Liver (tissue), 9 donors: Measurements from ENCODE around the gene ATP11B. TPM values are rescaled to one million over a fixed set of nuclear protein-coding genes. Genes with fewer than 3 reads are reported as not detected.

Source experiments
- DNase-seq: peaks from one replicate; pipeline ENCODE4 v3.0.0-alpha.2; 2017; ENCODE audit warnings: low spot score
- H3K27ac ChIP-seq, 2 donors: one replicate each; pipeline ENCODE4 v1.7.0; 2013; ENCODE audit warnings: inconsistent platforms in 2 of 2, low read length in 2 of 2, control low read depth in 1 of 2, low read depth in 1 of 2, mild to moderate bottlenecking in 1 of 2
- H3K27me3 ChIP-seq, 4 donors: one replicate each; pipeline versions ENCODE4 v1.6.1 to v1.7.0; 2013; ENCODE audit warnings: low read length in 3 of 4, inconsistent platforms in 1 of 4, mild to moderate bottlenecking in 1 of 4, moderate library complexity in 1 of 4; ENCODE audit not compliant: control insufficient read depth in 4 of 4, insufficient read depth in 4 of 4
- H3K36me3 ChIP-seq, 4 donors: one replicate each; pipeline versions ENCODE4 v1.6.1 to v1.7.0; 2013; ENCODE audit warnings: low read length in 3 of 4, mild to moderate bottlenecking in 3 of 4, low read depth in 1 of 4, moderate library complexity in 1 of 4; ENCODE audit not compliant: control insufficient read depth in 4 of 4, insufficient read depth in 3 of 4
- H3K4me1 ChIP-seq, 4 donors: one replicate each; pipeline versions ENCODE4 v1.6.1 to v1.7.0; 2013; ENCODE audit warnings: low read length in 3 of 4, mild to moderate bottlenecking in 3 of 4, moderate library complexity in 1 of 4; ENCODE audit not compliant: control insufficient read depth in 4 of 4, insufficient read depth in 4 of 4
- H3K4me3 ChIP-seq, 3 donors: one replicate each; pipeline versions ENCODE4 v1.6.1 to v1.7.0; 2013; ENCODE audit warnings: low read length in 3 of 3, control low read depth in 1 of 3, low read depth in 1 of 3, mild to moderate bottlenecking in 1 of 3
- H3K9ac ChIP-seq, 2 donors: one replicate each; pipeline ENCODE4 v1.7.0; 2013; ENCODE audit warnings: low read length in 2 of 2, mild to moderate bottlenecking in 2 of 2, moderate library complexity in 2 of 2, control low read depth in 1 of 2, low read depth in 1 of 2
- H3K9me3 ChIP-seq, 4 donors: one replicate each; pipeline versions ENCODE4 v1.6.1 to v1.7.0; 2013; ENCODE audit warnings: low read length in 3 of 4; ENCODE audit not compliant: control insufficient read depth in 4 of 4
- EGR1 ChIP-seq, 2 donors: IDR thresholded peaks; 2 replicates each; pipeline ENCODE4 v1.6.1; 2016 to 2018; ENCODE audit warnings: antibody characterized with exemption in 2 of 2, low read depth in 2 of 2
- FOXA1 ChIP-seq: IDR thresholded peaks from 2 replicates; pipeline ENCODE4 v1.6.1; 2016; ENCODE audit warnings: antibody characterized with exemption
- FOXA2 ChIP-seq: IDR thresholded peaks from 2 replicates; pipeline ENCODE4 v1.6.1; 2016; ENCODE audit warnings: antibody characterized with exemption
- GABPA ChIP-seq, 2 donors: IDR thresholded peaks in 1 of 2; conservative IDR thresholded peaks in 1 of 2; 2 replicates each; pipeline ENCODE4 v1.6.1; 2016; ENCODE audit warnings: antibody characterized with exemption in 2 of 2, mild to moderate bottlenecking in 1 of 2, moderate library complexity in 1 of 2
- HNF4A ChIP-seq, 2 donors: conservative IDR thresholded peaks; 2 replicates each; pipeline ENCODE4 v1.6.1; 2016; ENCODE audit warnings: antibody characterized with exemption in 2 of 2, mild to moderate bottlenecking in 2 of 2
- HNF4G ChIP-seq: IDR thresholded peaks from 2 replicates; pipeline ENCODE4 v1.6.1; 2016; ENCODE audit warnings: antibody characterized with exemption
- JUND ChIP-seq, 2 donors: IDR thresholded peaks; 2 replicates each; pipeline ENCODE4 v1.6.1; 2016; ENCODE audit warnings: antibody characterized with exemption in 2 of 2
- NR2F2 ChIP-seq: IDR thresholded peaks from 2 replicates; pipeline ENCODE4 v1.6.1; 2016; ENCODE audit warnings: antibody characterized with exemption
- RAD21 ChIP-seq, 2 donors: IDR thresholded peaks; 2 replicates each; pipeline ENCODE4 v1.6.1; 2016; ENCODE audit warnings: antibody characterized with exemption in 2 of 2, mild to moderate bottlenecking in 2 of 2
- RXRA ChIP-seq, 2 donors: IDR thresholded peaks; 2 replicates each; pipeline ENCODE4 v1.6.1; 2017 to 2018; ENCODE audit warnings: antibody characterized with exemption in 2 of 2, mild to moderate bottlenecking in 1 of 2
- SP1 ChIP-seq: IDR thresholded peaks from 2 replicates; pipeline ENCODE4 v1.6.1; 2018; ENCODE audit warnings: antibody characterized with exemption, mild to moderate bottlenecking
- TAF1 ChIP-seq: conservative IDR thresholded peaks from 2 replicates; pipeline ENCODE4 v1.6.1; 2016; ENCODE audit warnings: antibody characterized with exemption, mild to moderate bottlenecking
- YY1 ChIP-seq: IDR thresholded peaks from 2 replicates; pipeline ENCODE4 v1.6.1; 2016; ENCODE audit warnings: antibody characterized with exemption, mild to moderate bottlenecking
- WGBS: extraction: QIAGEN DNeasy Blood & Tissue Kit; methylation state at CpG from one replicate; pipeline ENCODE4 v1.1.7; 2013; 5-methylcytosine and 5-hydroxymethylcytosine counted together
- polyA plus RNA-seq, 2 donors: library from polyadenylated mRNA; stranded (reverse) in 1 of 2; unstranded in 1 of 2; fragments of 200-250 nt in 1 of 2; fragments of >200 nt in 1 of 2; fragmentation: Nextera tagmentation in 1 of 2; extraction: Ambion mirVana in 1 of 2; gene quantifications; one replicate each; pipeline versions ENCODE4 v1.2.1 to v1.2.3, GENCODE V29; 2013 to 2015
- total RNA-seq, 2 donors: library from RNA; depleted of rRNA; stranded (reverse); fragments of >200 nt; gene quantifications; one replicate each; pipeline ENCODE4 v1.2.3, GENCODE V29; 2014
- TF ChIP-seq, protein P1 (sequence below): IDR thresholded peaks from 2 replicates; pipeline ENCODE4 v1.6.1; 2016; ENCODE audit warnings: antibody characterized with exemption
- TF ChIP-seq, protein P2 (sequence below): IDR thresholded peaks from 2 replicates; pipeline ENCODE4 v1.6.1; 2016; ENCODE audit warnings: antibody characterized with exemption
- TF ChIP-seq, protein P3 (sequence below): fragments of 150-350 bp; IDR thresholded peaks from 2 replicates; pipeline ENCODE4 v1.5.1; 2017; ENCODE audit warnings: improper control_type of control experiment, low read depth, low read length; ENCODE audit not compliant: missing input control
- TF ChIP-seq, protein P4 (sequence below): IDR thresholded peaks from 2 replicates; pipeline ENCODE4 v1.6.1; 2016; ENCODE audit warnings: antibody characterized with exemption
- donor health status: healthy.
- donor health status: healthy.
- donor health status: healthy.
- donor health status: healthy.
- donor health status: healthy.

Gene ATP11B
- total and polyA plus RNA-seq, 4 donors = 5.9 to 49.6 (median 19.0) TPM

DNA sequence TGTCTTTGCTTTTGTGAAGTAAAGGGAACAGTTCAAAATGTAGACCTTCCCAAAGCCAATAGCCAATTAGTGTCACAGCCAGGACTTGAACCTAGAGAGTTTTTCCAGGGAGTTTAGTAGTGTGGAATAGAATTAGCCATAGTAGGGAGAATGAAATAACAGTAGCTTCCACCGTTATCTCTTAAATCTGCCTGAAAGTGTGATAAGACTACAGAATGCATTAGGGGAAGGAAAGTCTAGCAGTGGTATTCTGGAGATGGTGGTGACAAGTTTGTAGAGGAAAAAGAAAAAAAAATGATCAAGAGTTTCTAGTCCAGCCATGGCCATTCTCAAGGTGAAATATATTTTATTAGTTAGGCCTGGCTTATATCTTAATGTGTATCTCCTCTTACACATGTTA lies 13.8 kb downstream of the ATP11B start:
- no peak overlapping the region for H3K27ac ChIP-seq
- H3K4me1 ChIP-seq = peaks cover 0 to 6% (median 0%) of the 10 kb centered on the region in 4 donors
- WGBS = 96% methylated on average over 1 of the region's 1 CpG

DNA sequence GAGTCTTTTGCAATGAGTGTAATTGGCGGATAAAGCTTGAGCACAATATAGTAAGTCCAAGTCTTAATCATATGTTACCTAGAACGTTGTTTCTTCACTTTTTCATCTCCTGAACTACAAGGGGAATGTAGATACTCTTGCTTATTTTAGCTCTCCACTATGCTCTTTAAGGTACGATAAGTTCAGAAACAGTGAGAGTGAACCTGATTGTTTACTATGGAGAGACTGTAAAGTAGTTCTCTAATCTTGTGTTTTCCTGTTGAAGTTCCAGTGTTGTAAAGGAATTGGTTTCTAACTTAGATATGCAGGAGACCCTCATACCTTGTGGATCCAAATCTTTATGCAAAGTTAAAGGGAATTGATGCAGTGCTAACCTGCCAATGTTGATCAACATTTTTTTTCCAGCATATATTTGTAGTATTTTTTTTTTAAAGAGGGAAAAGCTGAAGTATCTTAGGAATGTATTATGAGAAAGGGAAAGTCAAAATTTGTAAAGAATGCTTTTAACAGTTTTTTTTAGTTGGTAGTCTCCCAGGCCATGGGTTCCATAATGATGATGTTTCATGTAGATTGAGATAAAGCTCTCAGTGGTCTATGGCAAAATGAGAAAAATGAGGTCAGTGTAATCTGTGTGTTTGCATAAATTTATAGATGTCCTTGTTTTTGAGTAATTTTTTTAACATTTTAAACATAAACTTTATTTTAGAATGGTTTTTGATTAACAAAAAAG lies 14.9 kb downstream of the ATP11B start:
- Histone ChIP-seq H3K9me3 (no peaks in the 10 kb centered on the region), H3K4me3 (no peak overlapping the region), H3K4me1 (peaks cover 0 to 2% (median 0%) of the 10 kb centered on the region in 4 donors), H3K27me3 (no peaks in the 10 kb centered on the region), H3K27ac (no peak overlapping the region), H3K9ac (no peak overlapping the region), H3K36me3 (no peaks in the 10 kb centered on the region)
- TF ChIP-seq, protein P1, sequence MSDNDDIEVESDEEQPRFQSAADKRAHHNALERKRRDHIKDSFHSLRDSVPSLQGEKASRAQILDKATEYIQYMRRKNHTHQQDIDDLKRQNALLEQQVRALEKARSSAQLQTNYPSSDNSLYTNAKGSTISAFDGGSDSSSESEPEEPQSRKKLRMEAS = no peak
- no peak for TF ChIP-seq FOXA1
- TF ChIP-seq RXRA (IDR thresholded peaks at IDR 0.05) = no peak
- no peak for TF ChIP-seq NR2F2
- 73% methylated on average over 3 of the region's 3 CpGs for WGBS
- DNase-seq = no peak

More for the DNA sequence above, 13.8 kb downstream of the ATP11B start:
- Histone ChIP-seq H3K36me3 (no peaks in the 10 kb centered on the region), H3K27me3 (no peaks in the 10 kb centered on the region), H3K4me3 (no peak overlapping the region), H3K9me3 (no peaks in the 10 kb centered on the region), H3K9ac (no peak overlapping the region)
- DNase-seq = no peak
- TF ChIP-seq HNF4G (no peak), NR2F2 (no peak), JUND (IDR thresholded peaks at IDR 0.05) (no peak), EGR1 (IDR thresholded peaks at IDR 0.05; ENCODE audit: low read depth in 2 of 2) (no peak), RXRA (IDR thresholded peaks at IDR 0.05) (no peak), FOXA2 (no peak), TAF1 (no peak), YY1 (no peak)
- TF ChIP-seq, protein P2, sequence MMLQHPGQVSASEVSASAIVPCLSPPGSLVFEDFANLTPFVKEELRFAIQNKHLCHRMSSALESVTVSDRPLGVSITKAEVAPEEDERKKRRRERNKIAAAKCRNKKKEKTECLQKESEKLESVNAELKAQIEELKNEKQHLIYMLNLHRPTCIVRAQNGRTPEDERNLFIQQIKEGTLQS = no peak

DNA sequence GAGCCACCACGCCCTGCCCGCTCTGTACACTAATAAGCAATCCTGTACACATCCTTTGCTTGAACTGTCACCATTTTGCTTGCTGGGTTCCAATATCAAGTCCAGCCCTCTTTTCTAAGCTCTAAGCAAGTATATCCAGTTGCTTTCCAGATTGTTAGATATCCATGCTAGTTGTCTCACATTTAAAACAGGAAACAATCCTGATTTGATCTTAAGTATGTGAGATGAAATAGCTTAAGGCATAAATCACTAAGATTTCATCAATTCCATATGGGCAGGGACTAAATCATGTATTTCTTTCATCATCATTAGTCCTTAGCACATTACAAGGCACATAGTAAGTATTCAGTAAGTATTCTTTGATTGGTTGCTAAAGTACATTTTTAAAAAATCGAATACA lies 16.2 kb downstream of the ATP11B start:
- peaks cover 0 to 2% (median under 1%) of the 10 kb centered on the region in 4 donors for H3K4me1 ChIP-seq
- no peak overlapping the region for H3K27ac ChIP-seq
- no peaks in the 10 kb centered on the region for H3K36me3 ChIP-seq
- no peak for DNase-seq
- no peak overlapping the region for H3K9ac ChIP-seq
- TF ChIP-seq HNF4A (conservative IDR thresholded peaks at IDR 0.05) (no peak), RXRA (IDR thresholded peaks at IDR 0.05) (no peak), SP1 (no peak), GABPA (IDR thresholded peaks at IDR 0.05 in 1 of 2, conservative IDR thresholded peaks at IDR 0.05 in 1 of 2) (no peak), HNF4G (no peak), FOXA2 (no peak), RAD21 (IDR thresholded peaks at IDR 0.05) (no peak), EGR1 (IDR thresholded peaks at IDR 0.05; ENCODE audit: low read depth in 2 of 2) (no peak), JUND (IDR thresholded peaks at IDR 0.05) (no peak), NR2F2 (no peak), YY1 (no peak)
- TF ChIP-seq, protein P3, sequence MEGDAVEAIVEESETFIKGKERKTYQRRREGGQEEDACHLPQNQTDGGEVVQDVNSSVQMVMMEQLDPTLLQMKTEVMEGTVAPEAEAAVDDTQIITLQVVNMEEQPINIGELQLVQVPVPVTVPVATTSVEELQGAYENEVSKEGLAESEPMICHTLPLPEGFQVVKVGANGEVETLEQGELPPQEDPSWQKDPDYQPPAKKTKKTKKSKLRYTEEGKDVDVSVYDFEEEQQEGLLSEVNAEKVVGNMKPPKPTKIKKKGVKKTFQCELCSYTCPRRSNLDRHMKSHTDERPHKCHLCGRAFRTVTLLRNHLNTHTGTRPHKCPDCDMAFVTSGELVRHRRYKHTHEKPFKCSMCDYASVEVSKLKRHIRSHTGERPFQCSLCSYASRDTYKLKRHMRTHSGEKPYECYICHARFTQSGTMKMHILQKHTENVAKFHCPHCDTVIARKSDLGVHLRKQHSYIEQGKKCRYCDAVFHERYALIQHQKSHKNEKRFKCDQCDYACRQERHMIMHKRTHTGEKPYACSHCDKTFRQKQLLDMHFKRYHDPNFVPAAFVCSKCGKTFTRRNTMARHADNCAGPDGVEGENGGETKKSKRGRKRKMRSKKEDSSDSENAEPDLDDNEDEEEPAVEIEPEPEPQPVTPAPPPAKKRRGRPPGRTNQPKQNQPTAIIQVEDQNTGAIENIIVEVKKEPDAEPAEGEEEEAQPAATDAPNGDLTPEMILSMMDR = no peak
- TF ChIP-seq, protein P2 = no peak
- TF ChIP-seq, protein P1 = no peak
- TF ChIP-seq, protein P4, sequence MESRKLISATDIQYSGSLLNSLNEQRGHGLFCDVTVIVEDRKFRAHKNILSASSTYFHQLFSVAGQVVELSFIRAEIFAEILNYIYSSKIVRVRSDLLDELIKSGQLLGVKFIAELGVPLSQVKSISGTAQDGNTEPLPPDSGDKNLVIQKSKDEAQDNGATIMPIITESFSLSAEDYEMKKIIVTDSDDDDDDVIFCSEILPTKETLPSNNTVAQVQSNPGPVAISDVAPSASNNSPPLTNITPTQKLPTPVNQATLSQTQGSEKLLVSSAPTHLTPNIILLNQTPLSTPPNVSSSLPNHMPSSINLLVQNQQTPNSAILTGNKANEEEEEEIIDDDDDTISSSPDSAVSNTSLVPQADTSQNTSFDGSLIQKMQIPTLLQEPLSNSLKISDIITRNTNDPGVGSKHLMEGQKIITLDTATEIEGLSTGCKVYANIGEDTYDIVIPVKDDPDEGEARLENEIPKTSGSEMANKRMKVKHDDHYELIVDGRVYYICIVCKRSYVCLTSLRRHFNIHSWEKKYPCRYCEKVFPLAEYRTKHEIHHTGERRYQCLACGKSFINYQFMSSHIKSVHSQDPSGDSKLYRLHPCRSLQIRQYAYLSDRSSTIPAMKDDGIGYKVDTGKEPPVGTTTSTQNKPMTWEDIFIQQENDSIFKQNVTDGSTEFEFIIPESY = no peak
- no peaks in the 10 kb centered on the region for H3K9me3 ChIP-seq
- no peaks in the 10 kb centered on the region for H3K27me3 ChIP-seq
- no peak overlapping the region for H3K4me3 ChIP-seq
- 98% methylated on average over 3 of the region's 3 CpGs for WGBS
